ENCODE measurements around the gene PDLIM4. TPM values are rescaled to one million over a fixed set of nuclear protein-coding genes. Genes with fewer than 3 reads are reported as not detected.

PDLIM4 gene
- polyA plus RNA-seq, 2 of the 4 experiments (the other 2 are of a cell fraction): 0.09 TPM; not detected in 1

GRCh38 chr5:132313366-132313765, 55.9 kb downstream of the PDLIM4 start:
- no peak overlapping the region for H3K4me2 ChIP-seq
- no peak for DNase-seq (ENCODE audit: low read depth in 1 of 2, low spot score in 1 of 2)
- no peaks in the 10 kb centered on the region for H3K9me3 ChIP-seq
- FAIRE-seq: no peak
- no peak overlapping the region for H3K4me3 ChIP-seq
- no peak for ATAC-seq
- TF ChIP-seq, protein P1, sequence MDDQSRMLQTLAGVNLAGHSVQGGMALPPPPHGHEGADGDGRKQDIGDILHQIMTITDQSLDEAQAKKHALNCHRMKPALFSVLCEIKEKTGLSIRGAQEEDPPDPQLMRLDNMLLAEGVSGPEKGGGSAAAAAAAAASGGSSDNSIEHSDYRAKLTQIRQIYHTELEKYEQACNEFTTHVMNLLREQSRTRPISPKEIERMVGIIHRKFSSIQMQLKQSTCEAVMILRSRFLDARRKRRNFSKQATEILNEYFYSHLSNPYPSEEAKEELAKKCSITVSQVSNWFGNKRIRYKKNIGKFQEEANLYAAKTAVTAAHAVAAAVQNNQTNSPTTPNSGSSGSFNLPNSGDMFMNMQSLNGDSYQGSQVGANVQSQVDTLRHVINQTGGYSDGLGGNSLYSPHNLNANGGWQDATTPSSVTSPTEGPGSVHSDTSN (IDR thresholded peaks at IDR 0.05): no peak
- no peak for TF ChIP-seq CBX8 (IDR thresholded peaks at IDR 0.05)
- H3K27ac ChIP-seq: no peak overlapping the region
- 91% methylated on average over 4 of the region's 4 CpGs for WGBS (ENCODE audit: missing lambda C conversion rate)
- no peaks in the 10 kb centered on the region for H3K4me1 ChIP-seq
- ChIA-PET CTCF (interaction anchor here (0.9 to 1.8 kb wide), 5 partner anchors 13 to 248 kb away, joined by 3 to 6 read pairs (median 4); partner anchors contain the start of gene SLC22A4), POLR2A (no interaction called here)

GRCh38 chr5:132313961-132314432, 56.5 kb downstream of the PDLIM4 start:
- no peak overlapping the region for H3K4me3 ChIP-seq
- ChIA-PET CTCF (interaction anchor here (0.9 to 1.8 kb wide), 4 partner anchors 13 to 249 kb away, joined by 3 to 6 read pairs (median 4); no protein-coding TSS in a partner anchor), POLR2A (no interaction called here)
- TF ChIP-seq CBX2 (IDR thresholded peaks at IDR 0.05; ENCODE audit: borderline replicate concordance, low read depth) (no peak), PHF8 (IDR thresholded peaks at IDR 0.05; ENCODE audit: borderline replicate concordance, low read depth) (no peak), CHD2 (IDR thresholded peaks at IDR 0.05; ENCODE audit: low read length, partially characterized antibody) (no peak), ESRRA (IDR thresholded peaks at IDR 0.05; ENCODE audit: borderline replicate concordance, low read length) (no peak), POLR2AphosphoS2 (conservative IDR thresholded peaks at IDR 0.05; ENCODE audit: low read length) (no peak), JUNB (IDR thresholded peaks at IDR 0.05) (no peak), RNF2 (IDR thresholded peaks at IDR 0.05; ENCODE audit: borderline replicate concordance, low read depth) (no peak), RAD21 (conservative IDR thresholded peaks at IDR 0.05 in 1 of 2, IDR thresholded peaks at IDR 0.05 in 1 of 2) (no peak), KDM1A (IDR thresholded peaks at IDR 0.05; ENCODE audit: low read depth) (no peak), FOSL2 (IDR thresholded peaks at IDR 0.05) (no peak), FOSL2 (CRISPR knock-in tag; IDR thresholded peaks at IDR 0.05) (no peak), HOXA7 (CRISPR knock-in tag; IDR thresholded peaks at IDR 0.05) (no peak), GATA3 (IDR thresholded peaks at IDR 0.05; ENCODE audit: borderline replicate concordance) (no peak), MAZ (IDR thresholded peaks at IDR 0.05; ENCODE audit: borderline replicate concordance, low read depth, low read length) (no peak), ZNF302 (CRISPR knock-in tag; IDR thresholded peaks at IDR 0.05) (no peak), RARB (CRISPR knock-in tag; IDR thresholded peaks at IDR 0.05) (no peak), USF2 (IDR thresholded peaks at IDR 0.05) (no peak), FOXS1 (CRISPR knock-in tag; IDR thresholded peaks at IDR 0.05) (no peak), RFX5 (IDR thresholded peaks at IDR 0.05) (no peak)
- DNase-seq (ENCODE audit: low read depth in 1 of 2, low spot score in 1 of 2) (no peak), ATAC-seq (no peak), FAIRE-seq (no peak)
- peaks cover 6% of the 10 kb centered on the region; the same call in 1 of the 3 replicates for H3K4me1 ChIP-seq
- no peak overlapping the region for H3K4me2 ChIP-seq
- H3K9me3 ChIP-seq: no peaks in the 10 kb centered on the region
- H3K27ac ChIP-seq: no peak overlapping the region
- WGBS (ENCODE audit: missing lambda C conversion rate): 85% methylated on average over 2 of the region's 2 CpGs

DNA sequence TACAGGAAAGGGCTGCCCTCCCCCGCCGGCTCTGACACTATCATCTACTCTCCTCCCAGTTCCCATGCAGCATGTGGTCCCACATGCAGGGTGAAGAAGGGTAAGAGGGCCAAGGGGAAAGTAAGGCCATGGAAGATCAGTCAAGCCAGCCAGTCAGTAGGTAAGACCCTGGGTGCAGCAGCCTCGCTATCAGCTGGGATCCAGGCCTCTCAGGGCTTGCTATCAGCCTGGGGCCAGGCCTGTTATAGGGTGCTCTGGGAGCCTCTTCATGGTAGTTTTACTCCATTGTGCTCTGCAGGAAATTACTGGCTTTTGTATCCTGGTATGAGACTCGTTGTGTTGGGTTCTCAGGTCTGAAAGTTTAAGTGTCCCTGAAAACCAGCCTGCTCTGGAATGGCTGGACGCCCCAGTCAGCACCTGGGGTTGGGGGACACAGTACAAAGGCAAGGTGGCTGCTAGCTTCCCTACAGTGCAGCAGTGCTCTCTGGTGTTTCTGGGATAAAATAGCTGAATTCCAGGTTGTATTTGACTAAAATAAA, 58.1 kb downstream of the PDLIM4 start:
- DNase-seq (ENCODE audit: low read depth in 1 of 2, low spot score in 1 of 2): no peak

More for the DNA sequence above, 58.1 kb downstream of the PDLIM4 start:
- Histone ChIP-seq H3K4me1 (peaks cover 6% of the 10 kb centered on the region; the same call in 1 of the 3 replicates), H3K27ac (no peak overlapping the region), H3K9me3 (no peaks in the 10 kb centered on the region), H3K4me2 (no peak overlapping the region), H3K4me3 (no peak overlapping the region)
- 78% methylated on average over 5 of the region's 5 CpGs for WGBS (ENCODE audit: missing lambda C conversion rate)
- CTCF ChIA-PET: interaction anchor here (0.6 to 2.1 kb wide), 11 partner anchors 9 to 878 kb away, joined by 3 to 9 read pairs (median 4); partner anchors contain the start of gene SLC22A4
- FAIRE-seq (no peak), ATAC-seq (peak in 1 of 2 experiments; percentile 20; a peak in 2 of 6 replicates)
- POLR2A ChIA-PET: interaction anchor here (1.1 kb wide), 1 partner anchor 22 kb away, joined by 4 read pairs; the partner anchor contains the start of gene SLC22A4
- TF ChIP-seq ZNF302 (CRISPR knock-in tag; IDR thresholded peaks at IDR 0.05): no peak
- no peak for TF ChIP-seq JUNB (IDR thresholded peaks at IDR 0.05)
- TF ChIP-seq HEYL (CRISPR knock-in tag; IDR thresholded peaks at IDR 0.05): no peak
- no peak for TF ChIP-seq CHD2 (IDR thresholded peaks at IDR 0.05; ENCODE audit: low read length, partially characterized antibody)
- peak in 1 of 2 experiments; percentile 47; a peak in 2 of 5 replicates for TF ChIP-seq RAD21 (conservative IDR thresholded peaks at IDR 0.05 in 1 of 2, IDR thresholded peaks at IDR 0.05 in 1 of 2)
- no peak for TF ChIP-seq USF2 (IDR thresholded peaks at IDR 0.05)

Data from A549 (cell line).